IMR-90 (cell line): ENCODE data around the gene KCNJ8. TPM values are rescaled to one million over a fixed set of nuclear protein-coding genes. Genes with fewer than 3 reads are reported as not detected.

Experiments used
- ATAC-seq: fragments of 200-7000 bp; cut with Tn5 transposase; 2 replicates; pipeline ENCODE4 v1.9.1; 2020; ENCODE audit warnings: low read depth, mild to moderate bottlenecking, moderate library complexity
- BruUV-seq: library from RNA; stranded (reverse); fragments of 400-500 nt; replicated peaks from 2 replicates; lab custom pipeline; 2021; lab: Mats Ljungman, UMichigan
- CTCF ChIA-PET: fragments of 300-600 bp; formaldehyde crosslinking; extraction: SDS; loops from one replicate; lab custom pipeline; 2021; ENCODE audit warnings: antibody characterized with exemption; lab: Yijun Ruan, JAX
- POLR2A ChIA-PET: fragments of 300-600 bp; sonication (Branson Sonifier 250); formaldehyde crosslinking; loops from one replicate; lab custom pipeline; 2022; ENCODE audit warnings: antibody characterized with exemption; ENCODE audit not compliant: unreplicated experiment; lab: Charles Lee
- DNase-seq: peaks from one replicate; pipeline ENCODE4 v3.0.0; 2013
- H2AFZ ChIP-seq: replicated peaks from 2 replicates; pipeline ENCODE3; 2013; ENCODE audit warnings: low read length, mild to moderate bottlenecking; ENCODE audit not compliant: poor library complexity
- H2AK5ac ChIP-seq: 2 replicates; pipeline ENCODE4 v1.6.1; 2013; ENCODE audit warnings: low read depth, low read length, inconsistent platforms
- H2AK9ac ChIP-seq: replicated peaks from 2 replicates; pipeline ENCODE3; 2013; ENCODE audit warnings: mild to moderate bottlenecking, low read depth, low read length, moderate library complexity; ENCODE audit not compliant: poor library complexity
- H2BK120ac ChIP-seq: 2 replicates; pipeline ENCODE4 v1.6.1; 2013; ENCODE audit warnings: low read depth, low read length, inconsistent platforms
- H2BK15ac ChIP-seq: 3 replicates; pipeline ENCODE4 v1.6.1; 2013; ENCODE audit warnings: low read depth, low read length, inconsistent platforms
- H2BK20ac ChIP-seq: 2 replicates; pipeline ENCODE4 v1.6.1; 2013; ENCODE audit warnings: low read depth, mild to moderate bottlenecking, inconsistent platforms, low read length, moderate library complexity
- H2BK5ac ChIP-seq: 2 replicates; pipeline ENCODE4 v1.6.1; 2013; ENCODE audit warnings: mild to moderate bottlenecking, low read depth, low read length, inconsistent platforms; ENCODE audit not compliant: poor library complexity, severe bottlenecking
- H3K14ac ChIP-seq: replicated peaks from 2 replicates; pipeline ENCODE4 v1.6.1; 2013; ENCODE audit warnings: low read depth, low read length, inconsistent platforms
- H3K18ac ChIP-seq: 2 replicates; pipeline ENCODE4 v1.6.1; 2013; ENCODE audit warnings: low read depth, low read length, control low read depth
- H3K23ac ChIP-seq: 2 replicates; pipeline ENCODE4 v1.6.1; 2013; ENCODE audit warnings: low read depth, low read length, inconsistent platforms
- H3K27ac ChIP-seq: 2 replicates; pipeline ENCODE4 v1.5.1; 2013; ENCODE audit warnings: mild to moderate bottlenecking, control low read depth, low read length; ENCODE audit not compliant: insufficient read depth
- H3K27me3 ChIP-seq: 2 replicates; pipeline ENCODE4 v1.6.1; 2013; ENCODE audit warnings: low read length; ENCODE audit not compliant: control insufficient read depth, insufficient read depth
- H3K36me3 ChIP-seq: 2 replicates; pipeline ENCODE4 v1.6.1; 2013; ENCODE audit warnings: low read length, mixed read lengths; ENCODE audit not compliant: control insufficient read depth, insufficient read depth
- H3K4ac ChIP-seq: 2 replicates; pipeline ENCODE4 v1.6.1; 2013; ENCODE audit warnings: low read depth, low read length, inconsistent platforms
- H3K4me1 ChIP-seq: 2 replicates; pipeline ENCODE4 v1.6.1; 2013; ENCODE audit warnings: low read length, mixed read lengths; ENCODE audit not compliant: control insufficient read depth, insufficient read depth
- H3K4me2 ChIP-seq: 2 replicates; pipeline ENCODE4 v1.6.1; 2013; ENCODE audit warnings: low read depth, mild to moderate bottlenecking, control low read depth, low read length, moderate library complexity
- H3K4me3 ChIP-seq: 2 replicates; pipeline ENCODE4 v1.5.1; 2013; ENCODE audit warnings: low read depth, mild to moderate bottlenecking, control low read depth, low read length, moderate library complexity; ENCODE audit not compliant: insufficient read depth
- H3K56ac ChIP-seq: 2 replicates; pipeline ENCODE4 v1.6.1; 2013; ENCODE audit warnings: low read length, inconsistent platforms; ENCODE audit not compliant: insufficient read depth; ENCODE audit errors: extremely low read depth
- H3K79me1 ChIP-seq, 2 experiments: 2 replicates each; pipeline ENCODE4 v1.6.1; 2013; ENCODE audit warnings: low read length in 2 of 2, inconsistent platforms in 1 of 2, low read depth in 1 of 2
- H3K9ac ChIP-seq: 2 replicates; pipeline ENCODE4 v1.6.1; 2013; ENCODE audit warnings: low read depth, low read length, control low read depth
- H3K9me1 ChIP-seq: 2 replicates; pipeline ENCODE4 v1.6.1; 2013; ENCODE audit warnings: low read length, inconsistent platforms; ENCODE audit not compliant: insufficient read depth
- H3K9me3 ChIP-seq: 2 replicates; pipeline ENCODE4 v1.6.1; 2013; ENCODE audit warnings: low read length; ENCODE audit not compliant: control insufficient read depth, insufficient read depth
- H4K20me1 ChIP-seq: 2 replicates; pipeline ENCODE4 v1.6.1; 2013; ENCODE audit warnings: low read length, inconsistent platforms; ENCODE audit not compliant: insufficient read depth
- H4K5ac ChIP-seq: 2 replicates; pipeline ENCODE4 v1.6.1; 2013; ENCODE audit warnings: mild to moderate bottlenecking, low read depth, low read length, control low read depth
- H4K8ac ChIP-seq, 2 experiments: 2 replicates each; pipeline ENCODE4 v1.6.1; 2013; ENCODE audit warnings: low read depth in 2 of 2, low read length in 2 of 2, control low read depth in 1 of 2, inconsistent platforms in 1 of 2
- H4K91ac ChIP-seq: 2 replicates; pipeline ENCODE4 v1.6.1; 2013; ENCODE audit warnings: low read depth, low read length, inconsistent platforms; ENCODE audit not compliant: insufficient read depth
- BHLHE40 ChIP-seq: fragments of 150-350 bp; IDR thresholded peaks from 2 replicates; pipeline ENCODE4 v1.6.1; 2016; ENCODE audit warnings: mild to moderate bottlenecking, low read depth, low read length
- CEBPB ChIP-seq: IDR thresholded peaks from 2 replicates; pipeline ENCODE4 v1.6.1; 2012; ENCODE audit warnings: low read depth, low read length, improper control_type of control experiment
- CHD1 ChIP-seq: IDR thresholded peaks from 2 replicates; pipeline ENCODE4 v1.6.1; 2012; ENCODE audit warnings: low read depth, low read length, improper control_type of control experiment
- MAFK ChIP-seq: IDR thresholded peaks from 2 replicates; pipeline ENCODE4 v1.6.1; 2012; ENCODE audit warnings: low read depth, low read length, improper control_type of control experiment
- MAZ ChIP-seq: IDR thresholded peaks from 2 replicates; pipeline ENCODE4 v1.6.1; 2012; ENCODE audit warnings: low read depth, mild to moderate bottlenecking, low read length, improper control_type of control experiment, moderate library complexity, borderline replicate concordance
- MXI1 ChIP-seq: IDR thresholded peaks from 2 replicates; pipeline ENCODE4 v1.6.1; 2012; ENCODE audit warnings: low read depth, mild to moderate bottlenecking, low read length, moderate library complexity, borderline replicate concordance
- POLR2A ChIP-seq: IDR thresholded peaks from 2 replicates; pipeline ENCODE4 v1.6.1; 2012; ENCODE audit warnings: mild to moderate bottlenecking, low read depth, low read length
- RAD21 ChIP-seq: IDR thresholded peaks from 2 replicates; pipeline ENCODE4 v1.6.1; 2012; ENCODE audit warnings: low read length, improper control_type of control experiment
- RFX5 ChIP-seq: IDR thresholded peaks from 2 replicates; pipeline ENCODE4 v1.8.0; 2012; ENCODE audit warnings: low read depth, mild to moderate bottlenecking, low read length, moderate library complexity
- WGBS, 2 experiments: methylation state at CpG; one replicate each; pipeline versions ENCODE4 v1.1.5 to v1.1.7; 2013; ENCODE audit warnings: missing lambda C conversion rate in 2 of 2; ENCODE audit not compliant: insufficient read length in 1 of 2; ENCODE audit errors: extremely low coverage in 2 of 2; 5-methylcytosine and 5-hydroxymethylcytosine counted together
- dilution Hi-C: fragments of 300-500 bp; cut with HindIII; formaldehyde crosslinking; loops from one replicate; pipeline ENCODE4 v1.14.3; 2018; ENCODE audit warnings: low sequenced_read_pairs; ENCODE audit not compliant: unreplicated experiment
- in situ Hi-C: fragments of 300-500 bp; cut with MboI; formaldehyde crosslinking; loops from 3 replicates; pipeline ENCODE4 v1.14.3; 2019; ENCODE audit warnings: low sequenced_read_pairs, inconsistent platforms, mixed read lengths
- intact Hi-C: fragments of 100-400 bp; cut with micrococcal nuclease; formaldehyde crosslinking; loops from 2 replicates; pipeline ENCODE4 v1.10.0; 2022
- polyA plus RNA-seq, 3 experiments: library from polyadenylated mRNA; depleted of rRNA; stranded (reverse); fragments of >200 nt; gene quantifications; 2 replicates each; pipeline ENCODE4 v1.2.3, GENCODE V29; 2012; ENCODE audit warnings: low replicate concordance in 1 of 3
- total RNA-seq: library from RNA; depleted of rRNA; stranded (reverse); fragments of >200 nt; gene quantifications from 2 replicates; pipeline ENCODE4 v1.2.3, GENCODE V29; 2012
- TF ChIP-seq, protein P1 (sequence below): conservative IDR thresholded peaks from 2 replicates; pipeline ENCODE4 v1.5.1; 2012; ENCODE audit warnings: mild to moderate bottlenecking, low read depth, low read length, improper control_type of control experiment
- TF ChIP-seq, protein P2 (sequence below): fragments of 150-350 bp; IDR thresholded peaks from 2 replicates; pipeline ENCODE4 v1.6.1; 2017; ENCODE audit warnings: mild to moderate bottlenecking, antibody characterized with exemption, low read length, low read depth
- TF ChIP-seq, protein P3 (sequence below): fragments of 150-350 bp; IDR thresholded peaks from 2 replicates; pipeline ENCODE4 v1.6.1; 2016; ENCODE audit warnings: low read depth, mild to moderate bottlenecking, low read length, moderate library complexity, borderline replicate concordance

Gene KCNJ8
- total and polyA plus RNA-seq, 2 of the 4 experiments (the other 2 are of a cell fraction), result 8.0 to 15.8 TPM

DNA sequence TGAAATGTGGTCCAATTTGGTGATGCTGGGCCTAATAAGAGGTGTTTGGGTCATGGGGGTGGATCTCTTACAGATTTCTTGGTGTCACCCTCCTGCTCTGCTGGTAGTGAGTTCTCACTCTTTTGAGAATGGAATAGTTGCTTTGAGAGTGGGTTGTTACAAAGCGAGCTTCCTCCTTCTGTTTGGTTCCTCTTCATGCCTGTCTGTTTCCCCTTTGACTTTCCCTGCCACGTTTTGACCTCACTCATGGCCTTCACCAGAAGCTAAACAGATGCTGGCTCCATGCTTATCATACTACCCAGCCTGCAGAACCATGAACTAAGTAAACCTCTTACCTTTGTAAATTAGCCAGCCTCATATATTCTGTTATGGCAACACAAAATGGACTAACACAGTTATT, 59.1 kb downstream of the KCNJ8 start:
- in situ Hi-C loops, result no loop called here
- H3K9ac ChIP-seq, result no peak overlapping the region
- no peak overlapping the region for H3K56ac ChIP-seq
- TF ChIP-seq, protein P1, sequence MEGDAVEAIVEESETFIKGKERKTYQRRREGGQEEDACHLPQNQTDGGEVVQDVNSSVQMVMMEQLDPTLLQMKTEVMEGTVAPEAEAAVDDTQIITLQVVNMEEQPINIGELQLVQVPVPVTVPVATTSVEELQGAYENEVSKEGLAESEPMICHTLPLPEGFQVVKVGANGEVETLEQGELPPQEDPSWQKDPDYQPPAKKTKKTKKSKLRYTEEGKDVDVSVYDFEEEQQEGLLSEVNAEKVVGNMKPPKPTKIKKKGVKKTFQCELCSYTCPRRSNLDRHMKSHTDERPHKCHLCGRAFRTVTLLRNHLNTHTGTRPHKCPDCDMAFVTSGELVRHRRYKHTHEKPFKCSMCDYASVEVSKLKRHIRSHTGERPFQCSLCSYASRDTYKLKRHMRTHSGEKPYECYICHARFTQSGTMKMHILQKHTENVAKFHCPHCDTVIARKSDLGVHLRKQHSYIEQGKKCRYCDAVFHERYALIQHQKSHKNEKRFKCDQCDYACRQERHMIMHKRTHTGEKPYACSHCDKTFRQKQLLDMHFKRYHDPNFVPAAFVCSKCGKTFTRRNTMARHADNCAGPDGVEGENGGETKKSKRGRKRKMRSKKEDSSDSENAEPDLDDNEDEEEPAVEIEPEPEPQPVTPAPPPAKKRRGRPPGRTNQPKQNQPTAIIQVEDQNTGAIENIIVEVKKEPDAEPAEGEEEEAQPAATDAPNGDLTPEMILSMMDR, result no peak
- TF ChIP-seq MAFK, result no peak
- TF ChIP-seq POLR2A, result no peak
- TF ChIP-seq BHLHE40, result no peak
- TF ChIP-seq CEBPB, result no peak
- no peak for TF ChIP-seq MAZ
- TF ChIP-seq, protein P2, sequence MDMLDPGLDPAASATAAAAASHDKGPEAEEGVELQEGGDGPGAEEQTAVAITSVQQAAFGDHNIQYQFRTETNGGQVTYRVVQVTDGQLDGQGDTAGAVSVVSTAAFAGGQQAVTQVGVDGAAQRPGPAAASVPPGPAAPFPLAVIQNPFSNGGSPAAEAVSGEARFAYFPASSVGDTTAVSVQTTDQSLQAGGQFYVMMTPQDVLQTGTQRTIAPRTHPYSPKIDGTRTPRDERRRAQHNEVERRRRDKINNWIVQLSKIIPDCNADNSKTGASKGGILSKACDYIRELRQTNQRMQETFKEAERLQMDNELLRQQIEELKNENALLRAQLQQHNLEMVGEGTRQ, result no peak
- TF ChIP-seq, protein P3, sequence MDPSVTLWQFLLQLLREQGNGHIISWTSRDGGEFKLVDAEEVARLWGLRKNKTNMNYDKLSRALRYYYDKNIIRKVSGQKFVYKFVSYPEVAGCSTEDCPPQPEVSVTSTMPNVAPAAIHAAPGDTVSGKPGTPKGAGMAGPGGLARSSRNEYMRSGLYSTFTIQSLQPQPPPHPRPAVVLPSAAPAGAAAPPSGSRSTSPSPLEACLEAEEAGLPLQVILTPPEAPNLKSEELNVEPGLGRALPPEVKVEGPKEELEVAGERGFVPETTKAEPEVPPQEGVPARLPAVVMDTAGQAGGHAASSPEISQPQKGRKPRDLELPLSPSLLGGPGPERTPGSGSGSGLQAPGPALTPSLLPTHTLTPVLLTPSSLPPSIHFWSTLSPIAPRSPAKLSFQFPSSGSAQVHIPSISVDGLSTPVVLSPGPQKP, result no peak
- TF ChIP-seq CHD1, result no peak
- no peak for TF ChIP-seq RAD21
- no peak for TF ChIP-seq MXI1
- TF ChIP-seq RFX5, result no peak
- dilution Hi-C loops, result no loop called here
- H2AK5ac ChIP-seq, result no peak overlapping the region
- CTCF ChIA-PET, result no interaction called here
- no peak overlapping the region for H4K5ac ChIP-seq
- H3K4me3 ChIP-seq, result no peak overlapping the region
- no peak overlapping the region for H2BK5ac ChIP-seq
- H3K18ac ChIP-seq, result no peak overlapping the region
- H3K79me1 ChIP-seq, result no peaks in the 10 kb centered on the region
- H3K27me3 ChIP-seq, result no peaks in the 10 kb centered on the region
- ATAC-seq (no peak), DNase-seq (no peak)
- H3K23ac ChIP-seq, result no peak overlapping the region
- no peak overlapping the region for H3K4me2 ChIP-seq
- H3K14ac ChIP-seq, result no peak overlapping the region
- no peak overlapping the region for H2BK20ac ChIP-seq
- no peak overlapping the region for H2BK15ac ChIP-seq
- no peak overlapping the region for H4K8ac ChIP-seq
- no peak overlapping the region for H3K27ac ChIP-seq
- H2AK9ac ChIP-seq, result no peak overlapping the region
- POLR2A ChIA-PET, result no interaction called here
- 0% methylated on average over 1 of the region's 2 CpGs; no CpG with 5 or more reads in 1 of the 2 experiments for WGBS, 2 experiments
- intact Hi-C loops, result no loop called here
- H3K4me1 ChIP-seq, result no peaks in the 10 kb centered on the region
- no peak overlapping the region for H2AFZ ChIP-seq
- no peak overlapping the region for H3K4ac ChIP-seq
- H2BK120ac ChIP-seq, result no peak overlapping the region
- no peak overlapping the region for H4K91ac ChIP-seq
- H4K20me1 ChIP-seq, result no peaks in the 10 kb centered on the region
- BruUV-seq, result no TSS peak
- no peaks in the 10 kb centered on the region for H3K36me3 ChIP-seq
- no peaks in the 10 kb centered on the region for H3K9me3 ChIP-seq
- H3K9me1 ChIP-seq, result no peaks in the 10 kb centered on the region
